ENCODE data around the gene USP16. TPM values are rescaled to one million over a fixed set of nuclear protein-coding genes. Genes with fewer than 3 reads are reported as not detected.

The USP16 gene
- total RNA-seq, 1 experiment from 2014 or later, result 24.1 TPM

- ChIA-PET POLR2A (ENCODE audit: unreplicated experiment) (no interaction called here), CTCF (no interaction called here)
- Histone ChIP-seq H3K9me2 (replicated peaks; ENCODE audit: low read length) (no peaks in the 10 kb centered on the region), H3K27ac (ENCODE audit: low read length) (no peak overlapping the region), H3K36me3 (ENCODE audit: low read depth, low read length) (no peaks in the 10 kb centered on the region), H3F3A (ENCODE audit: low read length, unreplicated experiment) (no peaks in the 10 kb centered on the region), H3K4me1 (ENCODE audit: insufficient read depth, low read length) (peaks cover 3% of the 10 kb centered on the region), H4K20me1 (ENCODE audit: low read length) (no peaks in the 10 kb centered on the region), H3K4me3 (ENCODE audit: low read length) (no peak overlapping the region), H3K9me3 (ENCODE audit: low read length) (no peaks in the 10 kb centered on the region), H3K4me2 (ENCODE audit: low read length) (no peak overlapping the region), H3K9ac (ENCODE audit: low read length) (no peak overlapping the region), H3K27me3 (ENCODE audit: low read length) (no peaks in the 10 kb centered on the region), H3K79me2 (ENCODE audit: low read length) (no peaks in the 10 kb centered on the region), H2AFZ (ENCODE audit: low read length) (no peak overlapping the region)
- TF ChIP-seq EZH2 (IDR thresholded peaks at IDR 0.05; ENCODE audit: low read length, unreplicated experiment) (no peak), CTCF (conservative IDR thresholded peaks at IDR 0.05; ENCODE audit: low read depth, low read length) (no peak), EZH2phosphoT487 (IDR thresholded peaks at IDR 0.05; ENCODE audit: borderline replicate concordance, low read length) (no peak)
- no peak for ATAC-seq
- no TSS peak for BruUV-seq (replicated peaks)
- DNase-seq, result no peak
- intact Hi-C loops (cut with micrococcal nuclease), result no loop called here
Observed at GRCh38 chr21:29096218-29097015, 71.9 kb downstream of the USP16 start.

DNA sequence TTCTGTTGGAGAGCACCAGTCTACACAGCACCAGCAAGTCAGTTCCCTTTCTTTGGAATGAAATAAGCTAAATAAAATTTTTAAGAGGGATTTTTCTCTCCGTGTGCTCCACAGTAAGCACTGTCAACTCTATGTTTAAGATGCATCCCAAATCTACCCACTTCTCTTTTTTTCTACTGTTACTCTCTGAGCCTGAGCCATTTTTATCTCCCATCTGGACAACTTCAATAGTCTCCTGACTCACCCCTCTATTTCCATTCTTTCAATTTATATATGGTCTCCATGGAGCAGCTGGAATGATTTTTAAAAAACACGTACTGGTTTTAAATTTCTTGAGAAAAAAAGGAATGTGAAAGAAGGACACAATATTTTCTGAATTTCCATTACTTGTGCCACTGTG, 73.7 kb downstream of the USP16 start:
- H3K9me2 ChIP-seq (replicated peaks; ENCODE audit: low read length), result no peaks in the 10 kb centered on the region
- intact Hi-C loops (cut with micrococcal nuclease), result no loop called here
- H3K79me2 ChIP-seq (ENCODE audit: low read length), result no peaks in the 10 kb centered on the region
- H3K4me2 ChIP-seq (ENCODE audit: low read length), result no peak overlapping the region
- H3K9me3 ChIP-seq (ENCODE audit: low read length), result no peaks in the 10 kb centered on the region
- BruUV-seq (replicated peaks), result no TSS peak
- ChIA-PET CTCF (no interaction called here), POLR2A (ENCODE audit: unreplicated experiment) (interaction anchor here (0.6 kb wide), 1 partner anchor 16 kb away, joined by 3 read pairs; no protein-coding TSS in a partner anchor)
- no peak for ATAC-seq
- H3F3A ChIP-seq (ENCODE audit: low read length, unreplicated experiment), result no peaks in the 10 kb centered on the region
- H4K20me1 ChIP-seq (ENCODE audit: low read length), result no peaks in the 10 kb centered on the region
- H3K4me1 ChIP-seq (ENCODE audit: insufficient read depth, low read length), result no peaks in the 10 kb centered on the region
- TF ChIP-seq CTCF (conservative IDR thresholded peaks at IDR 0.05; ENCODE audit: low read depth, low read length) (no peak), EZH2phosphoT487 (IDR thresholded peaks at IDR 0.05; ENCODE audit: borderline replicate concordance, low read length) (no peak), EZH2 (IDR thresholded peaks at IDR 0.05; ENCODE audit: low read length, unreplicated experiment) (no peak)
- H3K9ac ChIP-seq (ENCODE audit: low read length), result no peak overlapping the region
- H3K36me3 ChIP-seq (ENCODE audit: low read depth, low read length), result no peaks in the 10 kb centered on the region
- no peak for DNase-seq
- H3K27ac ChIP-seq (ENCODE audit: low read length), result no peak overlapping the region
- H3K4me3 ChIP-seq (ENCODE audit: low read length), result no peak overlapping the region
- no peaks in the 10 kb centered on the region for H3K27me3 ChIP-seq (ENCODE audit: low read length)
- H2AFZ ChIP-seq (ENCODE audit: low read length), result no peak overlapping the region

DNA sequence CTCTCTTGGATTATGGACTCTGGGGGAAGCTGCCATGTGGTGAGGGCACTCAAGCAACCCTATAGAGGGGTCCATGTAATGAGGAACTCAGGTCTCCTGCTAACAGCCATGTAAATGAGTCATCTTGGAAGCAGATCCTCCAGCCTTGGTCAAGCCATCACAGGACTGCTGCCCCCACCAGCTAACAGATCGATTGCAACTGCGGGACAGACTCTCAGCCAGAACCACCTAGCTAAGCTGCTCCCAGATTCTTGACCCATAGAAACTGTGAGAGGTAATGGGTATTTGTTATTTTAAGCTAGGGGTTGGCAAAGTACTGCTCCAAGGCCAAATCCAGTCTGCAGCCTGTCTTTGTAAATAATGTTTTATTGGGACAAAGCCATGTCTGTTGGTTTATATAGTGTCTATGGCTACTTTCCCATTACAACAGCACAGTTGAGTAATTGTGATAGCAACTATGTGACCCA, 78.4 kb downstream of the USP16 start:
- no peak for ATAC-seq
- Histone ChIP-seq H3K27ac (ENCODE audit: low read length) (no peak overlapping the region), H4K20me1 (ENCODE audit: low read length) (no peaks in the 10 kb centered on the region), H3K4me2 (ENCODE audit: low read length) (no peak overlapping the region), H3K9me2 (replicated peaks; ENCODE audit: low read length) (no peaks in the 10 kb centered on the region), H3K36me3 (ENCODE audit: low read depth, low read length) (no peaks in the 10 kb centered on the region), H3K4me3 (ENCODE audit: low read length) (no peak overlapping the region), H3K4me1 (ENCODE audit: insufficient read depth, low read length) (peaks cover 13% of the 10 kb centered on the region), H3K79me2 (ENCODE audit: low read length) (no peaks in the 10 kb centered on the region), H3K27me3 (ENCODE audit: low read length) (no peaks in the 10 kb centered on the region), H2AFZ (ENCODE audit: low read length) (no peak overlapping the region), H3K9me3 (ENCODE audit: low read length) (no peaks in the 10 kb centered on the region), H3K9ac (ENCODE audit: low read length) (no peak overlapping the region), H3F3A (ENCODE audit: low read length, unreplicated experiment) (no peaks in the 10 kb centered on the region)
- no peak for TF ChIP-seq EZH2phosphoT487 (IDR thresholded peaks at IDR 0.05; ENCODE audit: borderline replicate concordance, low read length)
- no peak for TF ChIP-seq EZH2 (IDR thresholded peaks at IDR 0.05; ENCODE audit: low read length, unreplicated experiment)
- no peak for TF ChIP-seq CTCF (conservative IDR thresholded peaks at IDR 0.05; ENCODE audit: low read depth, low read length)
- POLR2A ChIA-PET (ENCODE audit: unreplicated experiment), result no interaction called here
- CTCF ChIA-PET, result no interaction called here
- BruUV-seq (replicated peaks), result no TSS peak
- no peak for DNase-seq
- intact Hi-C loops (cut with micrococcal nuclease), result no loop called here
